ENCODE results near the gene GXYLT2.

The GXYLT2 gene

GRCh38 chr3:73018790-73019441, 131.1 kb downstream of the GXYLT2 start:
- DNase-seq (ENCODE audit: low read depth): no peak

DNA sequence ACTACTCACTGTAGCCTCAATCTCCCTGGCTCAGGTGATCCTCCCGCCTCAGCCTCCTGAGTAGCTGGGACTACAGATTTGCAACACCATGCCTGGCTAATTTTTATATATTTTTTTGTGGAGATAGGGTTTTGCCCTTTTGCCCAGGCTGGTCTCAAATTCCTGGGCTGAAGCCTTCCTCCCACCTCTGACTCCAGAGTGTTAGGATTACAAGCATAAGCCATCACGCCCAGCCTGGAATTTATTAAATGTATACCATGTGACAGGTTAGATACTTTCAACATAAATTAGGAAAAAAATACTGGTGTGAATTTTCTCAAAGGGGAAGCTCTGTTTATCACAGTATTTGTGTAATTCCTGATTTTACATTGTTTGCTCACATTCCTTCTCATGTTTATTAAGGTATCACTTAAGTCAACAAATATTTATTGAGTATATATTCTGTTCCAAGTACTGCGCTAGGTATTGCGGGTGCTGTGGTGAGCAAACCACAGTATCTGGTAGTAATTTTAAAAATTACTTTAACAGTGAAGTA, 133.5 kb downstream of the GXYLT2 start:
- DNase-seq (ENCODE audit: low read depth): no peak

DNA sequence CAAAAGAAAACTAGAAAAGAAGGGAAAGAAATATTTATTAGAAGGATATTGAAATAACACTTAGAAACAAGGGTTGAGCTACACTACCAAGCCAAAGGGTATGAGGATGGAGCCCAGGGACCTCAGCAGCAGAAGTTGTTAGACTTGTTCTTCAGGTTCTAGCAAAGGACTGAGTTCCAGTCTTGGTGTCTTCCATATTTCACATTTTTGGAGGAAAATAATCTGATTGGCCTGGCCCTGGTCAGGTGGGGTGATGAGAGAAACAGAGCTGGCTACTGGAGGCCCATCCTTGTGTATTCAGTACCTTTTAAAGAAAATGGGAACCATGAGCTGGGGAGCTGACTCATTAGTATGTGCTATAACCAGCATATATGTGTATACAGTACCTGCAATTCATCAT, 137.0 kb downstream of the GXYLT2 start:
- DNase-seq (ENCODE audit: low read depth): no peak

DNA sequence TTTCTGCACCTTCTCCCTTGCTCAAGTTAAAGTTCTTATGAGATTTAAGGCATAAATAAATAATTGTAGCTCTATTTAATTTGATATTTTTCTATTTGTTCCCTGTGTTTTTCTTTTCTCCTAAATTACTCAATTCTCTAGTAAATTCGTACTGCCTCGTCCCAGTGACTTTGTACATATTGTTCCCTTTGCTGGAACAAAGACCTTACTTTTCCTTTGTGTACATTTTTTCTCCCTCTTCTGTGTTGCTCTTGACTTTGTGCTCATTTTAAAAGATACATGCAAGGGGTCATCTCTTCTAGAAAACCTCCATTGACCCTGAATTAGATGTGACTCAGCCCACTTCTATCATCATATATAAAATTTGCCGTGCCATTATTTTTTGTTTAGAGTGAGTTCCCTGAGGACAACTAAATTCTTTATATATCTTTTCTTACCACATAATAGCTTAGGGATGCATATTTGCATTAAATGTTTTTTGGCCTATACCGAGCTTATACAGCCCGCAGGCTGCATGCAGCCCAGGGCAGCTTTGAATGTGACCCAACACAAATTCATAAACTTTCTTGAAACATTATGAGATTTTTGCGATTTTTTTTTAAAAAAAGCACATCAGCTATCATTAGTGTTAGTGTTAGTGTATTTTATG, 138.4 kb downstream of the GXYLT2 start:
- DNase-seq (ENCODE audit: low read depth): no peak
